Transverse colon (tissue), 4 donors: ENCODE results near the gene TNFRSF1B.

Experiments used
- EP300 ChIP-seq: sonication (generic); formaldehyde crosslinking; IDR thresholded peaks from one replicate; pipeline ENCODE4 v1.6.1; 2017; ENCODE audit warnings: antibody characterized with exemption, low read depth
- POLR2A ChIP-seq: fragments of 450-650 bp; IDR thresholded peaks from one replicate; pipeline ENCODE4 v1.6.1; 2016; ENCODE audit warnings: antibody characterized with exemption, mild to moderate bottlenecking, moderate library complexity
- POLR2AphosphoS5 ChIP-seq, 3 donors: sonication (generic); formaldehyde crosslinking; IDR thresholded peaks; one replicate each; pipeline ENCODE4 v1.6.1; 2016; ENCODE audit warnings: antibody characterized with exemption in 3 of 3
- TF ChIP-seq, protein P1 (sequence below), 5 experiments: fragments of 200-600 bp in 3 of 5; fragments of 450-650 bp in 2 of 5; sonication (generic) in 3 of 5; IDR thresholded peaks; 1 replicate in 2 of 5; 2 replicates in 3 of 5; pipeline ENCODE4 v1.5.1; 2016 to 2017; ENCODE audit warnings: antibody characterized with exemption in 5 of 5, inconsistent platforms in 3 of 5, mild to moderate bottlenecking in 2 of 5, moderate library complexity in 1 of 5

DNA sequence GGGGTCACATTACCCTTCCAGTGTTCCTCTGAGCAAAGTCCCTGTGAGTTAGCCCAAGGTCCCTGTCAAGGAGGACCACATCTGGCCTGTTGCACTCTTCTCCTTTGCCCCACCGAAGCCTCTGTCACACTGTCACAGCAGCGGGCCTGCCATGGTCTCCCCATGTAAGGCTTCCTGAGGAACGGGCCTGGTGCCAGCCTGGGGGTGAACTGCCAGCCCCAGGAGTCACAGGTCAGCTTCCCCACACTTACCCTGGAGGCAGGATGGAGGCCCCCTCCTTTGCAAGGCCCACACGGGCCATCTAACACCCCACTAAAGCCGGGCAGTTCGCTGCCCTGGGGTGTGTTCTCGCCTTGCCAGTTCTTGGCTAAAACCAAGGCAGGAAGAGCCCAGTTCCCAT, 14.1 kb downstream of the TNFRSF1B start:
- TF ChIP-seq, protein P1, sequence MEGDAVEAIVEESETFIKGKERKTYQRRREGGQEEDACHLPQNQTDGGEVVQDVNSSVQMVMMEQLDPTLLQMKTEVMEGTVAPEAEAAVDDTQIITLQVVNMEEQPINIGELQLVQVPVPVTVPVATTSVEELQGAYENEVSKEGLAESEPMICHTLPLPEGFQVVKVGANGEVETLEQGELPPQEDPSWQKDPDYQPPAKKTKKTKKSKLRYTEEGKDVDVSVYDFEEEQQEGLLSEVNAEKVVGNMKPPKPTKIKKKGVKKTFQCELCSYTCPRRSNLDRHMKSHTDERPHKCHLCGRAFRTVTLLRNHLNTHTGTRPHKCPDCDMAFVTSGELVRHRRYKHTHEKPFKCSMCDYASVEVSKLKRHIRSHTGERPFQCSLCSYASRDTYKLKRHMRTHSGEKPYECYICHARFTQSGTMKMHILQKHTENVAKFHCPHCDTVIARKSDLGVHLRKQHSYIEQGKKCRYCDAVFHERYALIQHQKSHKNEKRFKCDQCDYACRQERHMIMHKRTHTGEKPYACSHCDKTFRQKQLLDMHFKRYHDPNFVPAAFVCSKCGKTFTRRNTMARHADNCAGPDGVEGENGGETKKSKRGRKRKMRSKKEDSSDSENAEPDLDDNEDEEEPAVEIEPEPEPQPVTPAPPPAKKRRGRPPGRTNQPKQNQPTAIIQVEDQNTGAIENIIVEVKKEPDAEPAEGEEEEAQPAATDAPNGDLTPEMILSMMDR (IDR thresholded peaks at IDR 0.05), result no peak
- TF ChIP-seq POLR2AphosphoS5 (IDR thresholded peaks at IDR 0.05), result no peak
- TF ChIP-seq POLR2A, result no peak
- no peak for TF ChIP-seq EP300
